ENCODE measurements around the gene GABRG2. TPM values are rescaled to one million over a fixed set of nuclear protein-coding genes. Genes with fewer than 3 reads are reported as not detected.

The GABRG2 gene
- total and polyA plus RNA-seq, 2 donors (not counting 3 experiments of a cell fraction or from before 2014, with no cell fraction given) = not detected

GRCh38 chr5:162160401-162160800 lies 92.8 kb downstream of the GABRG2 start:
- intact Hi-C loops (cut with micrococcal nuclease) (no loop called here), dilution Hi-C loops (cut with MboI; ENCODE audit: extremely low pct_ligation_motif_present, low sequenced_read_pairs) (no loop called here)
- ChIA-PET POLR2A (no interaction called here), CTCF (no interaction called here)
- H3K4me1 ChIP-seq (ENCODE audit: control insufficient read depth, extremely low read depth, insufficient read depth, low read length) = no peaks in the 10 kb centered on the region
- H3K27ac ChIP-seq (ENCODE audit: insufficient read depth, low read depth, low read length) = no peak overlapping the region
- DNase-seq (ENCODE audit: low read depth, low spot score) (no peak), FAIRE-seq (no peak)
- no peak overlapping the region for H3K9ac ChIP-seq (replicated peaks; ENCODE audit: extremely low read depth, insufficient read depth, low read length)
- peaks cover 3% of the 10 kb centered on the region for H3K9me3 ChIP-seq (replicated peaks; ENCODE audit: control insufficient read depth, insufficient read depth, low read length)
- no peak overlapping the region for H3K4me2 ChIP-seq (ENCODE audit: insufficient read depth, low read length)
- no peaks in the 10 kb centered on the region for H4K20me1 ChIP-seq (replicated peaks; ENCODE audit: control insufficient read depth, extremely low read depth, insufficient read depth, low read length)
- no peaks in the 10 kb centered on the region for H3K36me3 ChIP-seq (ENCODE audit: control insufficient read depth in 2 of 2, extremely low read depth in 1 of 2, insufficient read depth in 2 of 2, low read length in 2 of 2)
- no peak overlapping the region for H3K4me3 ChIP-seq (replicated peaks in 1 of 3; ENCODE audit: insufficient read depth in 1 of 3, low read depth in 1 of 3, low read length in 3 of 3)
- TF ChIP-seq GATA2 (IDR thresholded peaks at IDR 0.05; ENCODE audit: insufficient read depth, insufficient read length, low read depth, low read length) (no peak), EZH2 (IDR thresholded peaks at IDR 0.05; ENCODE audit: borderline replicate concordance, low read depth, low read length, severe bottlenecking) (no peak), POLR2A (IDR thresholded peaks at IDR 0.05; ENCODE audit: low read depth, low read length) (no peak), JUN (IDR thresholded peaks at IDR 0.05; ENCODE audit: borderline replicate concordance, insufficient read depth, insufficient read length, low read depth) (no peak), CTCF (IDR thresholded peaks at IDR 0.05; ENCODE audit: extremely low read depth in 1 of 2, insufficient read depth in 1 of 2, low read depth in 1 of 2, low read length in 2 of 2) (no peak)
- no TSS peak for BruUV-seq (replicated peaks)
- no peak overlapping the region for H2AFZ ChIP-seq (ENCODE audit: low read depth, low read length)
- no peaks in the 10 kb centered on the region for H3K79me2 ChIP-seq (ENCODE audit: control insufficient read depth, insufficient read depth, low read length)
- no peaks in the 10 kb centered on the region for H3K27me3 ChIP-seq (ENCODE audit: control insufficient read depth in 2 of 2, insufficient read depth in 2 of 2, low read length in 2 of 2)
- no peaks in the 10 kb centered on the region for H3K9me1 ChIP-seq (replicated peaks; ENCODE audit: control insufficient read depth, extremely low read depth, insufficient read depth, low read length)

- no peaks in the 10 kb centered on the region for H3K9me1 ChIP-seq (replicated peaks; ENCODE audit: control insufficient read depth, extremely low read depth, insufficient read depth, low read length)
- H3K4me3 ChIP-seq (replicated peaks in 1 of 3; ENCODE audit: insufficient read depth in 1 of 3, low read depth in 1 of 3, low read length in 3 of 3) = no peak overlapping the region
- FAIRE-seq (no peak), DNase-seq (ENCODE audit: low read depth, low spot score) (no peak)
- H3K36me3 ChIP-seq (ENCODE audit: control insufficient read depth in 2 of 2, extremely low read depth in 1 of 2, insufficient read depth in 2 of 2, low read length in 2 of 2) = no peaks in the 10 kb centered on the region
- no peak for TF ChIP-seq CTCF (IDR thresholded peaks at IDR 0.05; ENCODE audit: extremely low read depth in 1 of 2, insufficient read depth in 1 of 2, low read depth in 1 of 2, low read length in 2 of 2)
- TF ChIP-seq EZH2 (IDR thresholded peaks at IDR 0.05; ENCODE audit: borderline replicate concordance, low read depth, low read length, severe bottlenecking) = no peak
- TF ChIP-seq MAX (IDR thresholded peaks at IDR 0.05; ENCODE audit: insufficient read depth, insufficient read length) = no peak
- TF ChIP-seq MYC (IDR thresholded peaks at IDR 0.05; ENCODE audit: low read depth, low read length) = no peak
- no peak for TF ChIP-seq JUN (IDR thresholded peaks at IDR 0.05; ENCODE audit: borderline replicate concordance, insufficient read depth, insufficient read length, low read depth)
- TF ChIP-seq GATA2 (IDR thresholded peaks at IDR 0.05; ENCODE audit: insufficient read depth, insufficient read length, low read depth, low read length) = no peak
- TF ChIP-seq FOS (IDR thresholded peaks at IDR 0.05; ENCODE audit: borderline replicate concordance, insufficient read depth, low read length) = no peak
- no peak for TF ChIP-seq POLR2A (IDR thresholded peaks at IDR 0.05; ENCODE audit: low read depth, low read length)
- no peaks in the 10 kb centered on the region for H3K79me2 ChIP-seq (ENCODE audit: control insufficient read depth, insufficient read depth, low read length)
- H3K4me1 ChIP-seq (ENCODE audit: control insufficient read depth, extremely low read depth, insufficient read depth, low read length) = no peaks in the 10 kb centered on the region
- no peak overlapping the region for H2AFZ ChIP-seq (ENCODE audit: low read depth, low read length)
- dilution Hi-C loops (cut with MboI; ENCODE audit: extremely low pct_ligation_motif_present, low sequenced_read_pairs) (no loop called here), intact Hi-C loops (cut with micrococcal nuclease) (no loop called here)
- H3K27me3 ChIP-seq (ENCODE audit: control insufficient read depth in 2 of 2, insufficient read depth in 2 of 2, low read length in 2 of 2) = no peaks in the 10 kb centered on the region
- ChIA-PET CTCF (no interaction called here), POLR2A (no interaction called here)
- H3K9me3 ChIP-seq (replicated peaks; ENCODE audit: control insufficient read depth, insufficient read depth, low read length) = peaks cover 3% of the 10 kb centered on the region
- no TSS peak for BruUV-seq (replicated peaks)
- no peak overlapping the region for H3K9ac ChIP-seq (replicated peaks; ENCODE audit: extremely low read depth, insufficient read depth, low read length)
- no peak overlapping the region for H3K27ac ChIP-seq (ENCODE audit: insufficient read depth, low read depth, low read length)
- H3K4me2 ChIP-seq (ENCODE audit: insufficient read depth, low read length) = no peak overlapping the region
- no peaks in the 10 kb centered on the region for H4K20me1 ChIP-seq (replicated peaks; ENCODE audit: control insufficient read depth, extremely low read depth, insufficient read depth, low read length)
Measured at GRCh38 chr5:162163663-162164062, 96.1 kb downstream of the GABRG2 start.
